GM19238 (cell line): ENCODE data around the gene RNU7-1.

Source experiments
- DNase-seq: peaks from one replicate; pipeline ENCODE4 v3.0.0; 2011; ENCODE audit warnings: low spot score; ENCODE audit not compliant: insufficient read length

The RNU7-1 gene

GRCh38 chr12:6963791-6964413 is 20.3 kb downstream of the RNU7-1 start:
- no peak for DNase-seq

- no peak for DNase-seq
Measured at GRCh38 chr12:6964605-6965025, 21.0 kb downstream of the RNU7-1 start.

- DNase-seq: peak; percentile 80
Measured at GRCh38 chr12:6965026-6965661, 21.5 kb downstream of the RNU7-1 start.

- no peak for DNase-seq
Measured at GRCh38 chr12:6965714-6966113, 22.1 kb downstream of the RNU7-1 start.

GRCh38 chr12:6966351-6966750 is 22.7 kb downstream of the RNU7-1 start:
- no peak for DNase-seq

GRCh38 chr12:6967651-6968100 is 24.1 kb downstream of the RNU7-1 start:
- DNase-seq: no peak

- no peak for DNase-seq
Measured at GRCh38 chr12:6968426-6968825, 24.8 kb downstream of the RNU7-1 start.

GRCh38 chr12:6970096-6970527 is 26.5 kb downstream of the RNU7-1 start:
- no peak for DNase-seq

GRCh38 chr12:6974180-6974579 is 30.6 kb downstream of the RNU7-1 start:
- no peak for DNase-seq

GRCh38 chr12:6975297-6976032 is 31.8 kb downstream of the RNU7-1 start:
- no peak for DNase-seq

GRCh38 chr12:6977653-6978052 is 34.0 kb downstream of the RNU7-1 start:
- DNase-seq: no peak

GRCh38 chr12:6978188-6978587 is 34.6 kb downstream of the RNU7-1 start:
- DNase-seq: no peak

GRCh38 chr12:6978611-6979011 is 35.0 kb downstream of the RNU7-1 start:
- no peak for DNase-seq

GRCh38 chr12:6979021-6979420 is 35.4 kb downstream of the RNU7-1 start:
- DNase-seq: no peak

- no peak for DNase-seq
Measured at GRCh38 chr12:6979453-6979852, 35.8 kb downstream of the RNU7-1 start.

GRCh38 chr12:6980075-6980474 is 36.5 kb downstream of the RNU7-1 start:
- no peak for DNase-seq

GRCh38 chr12:6980740-6981139 is 37.1 kb downstream of the RNU7-1 start:
- no peak for DNase-seq

- DNase-seq: no peak
Measured at GRCh38 chr12:6981152-6982052, 37.8 kb downstream of the RNU7-1 start.

GRCh38 chr12:6982532-6982931 is 38.9 kb downstream of the RNU7-1 start:
- no peak for DNase-seq

GRCh38 chr12:6987956-6988553 is 44.4 kb downstream of the RNU7-1 start:
- no peak for DNase-seq
